Transverse colon (tissue), 4 donors: ENCODE data around the gene ETS2.

Experiments used
- POLR2A ChIP-seq: fragments of 450-650 bp; IDR thresholded peaks from one replicate; pipeline ENCODE4 v1.6.1; 2016; ENCODE audit warnings: antibody characterized with exemption, mild to moderate bottlenecking, moderate library complexity
- POLR2AphosphoS5 ChIP-seq, 3 donors: sonication (generic); formaldehyde crosslinking; IDR thresholded peaks; one replicate each; pipeline ENCODE4 v1.6.1; 2016; ENCODE audit warnings: antibody characterized with exemption in 3 of 3
- TF ChIP-seq, protein P1 (sequence below), 5 experiments: fragments of 200-600 bp in 3 of 5; fragments of 450-650 bp in 2 of 5; sonication (generic) in 3 of 5; IDR thresholded peaks; 1 replicate in 2 of 5; 2 replicates in 3 of 5; pipeline ENCODE4 v1.5.1; 2016 to 2017; ENCODE audit warnings: antibody characterized with exemption in 5 of 5, inconsistent platforms in 3 of 5, mild to moderate bottlenecking in 2 of 5, moderate library complexity in 1 of 5

DNA sequence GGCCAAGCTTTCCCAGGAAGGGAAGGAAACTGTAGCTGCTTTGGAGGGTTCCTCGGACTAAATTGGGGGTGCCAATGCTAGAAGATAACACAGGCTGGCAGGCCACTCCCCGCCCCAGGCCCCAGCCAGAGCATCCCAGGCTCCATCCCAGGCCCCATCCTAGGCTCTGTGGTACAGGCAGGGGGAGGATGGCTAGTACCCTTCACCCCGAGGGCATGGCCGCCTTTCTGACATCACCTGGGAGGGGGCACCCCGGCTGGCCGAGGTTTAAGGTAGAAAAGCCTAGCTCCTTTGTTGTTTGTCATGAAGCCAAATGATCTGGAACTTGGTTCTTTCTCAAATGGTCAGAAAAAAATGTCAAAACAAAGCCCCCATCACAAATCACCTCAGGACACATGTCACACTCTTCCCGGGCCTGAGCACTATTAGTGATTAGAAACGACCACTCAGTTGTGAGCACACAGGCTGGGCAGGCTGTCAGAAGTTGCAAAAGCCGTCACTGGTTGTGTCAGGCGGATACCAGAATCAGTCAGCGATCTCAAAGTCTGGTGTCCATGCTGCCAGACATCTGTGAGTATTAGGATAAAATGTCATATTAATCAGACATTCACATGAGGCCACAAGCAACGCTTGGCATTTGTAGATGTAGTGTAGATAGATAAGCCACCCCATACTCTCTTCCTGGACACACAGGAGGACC is 31.0 kb upstream of the ETS2 start:
- TF ChIP-seq, protein P1, sequence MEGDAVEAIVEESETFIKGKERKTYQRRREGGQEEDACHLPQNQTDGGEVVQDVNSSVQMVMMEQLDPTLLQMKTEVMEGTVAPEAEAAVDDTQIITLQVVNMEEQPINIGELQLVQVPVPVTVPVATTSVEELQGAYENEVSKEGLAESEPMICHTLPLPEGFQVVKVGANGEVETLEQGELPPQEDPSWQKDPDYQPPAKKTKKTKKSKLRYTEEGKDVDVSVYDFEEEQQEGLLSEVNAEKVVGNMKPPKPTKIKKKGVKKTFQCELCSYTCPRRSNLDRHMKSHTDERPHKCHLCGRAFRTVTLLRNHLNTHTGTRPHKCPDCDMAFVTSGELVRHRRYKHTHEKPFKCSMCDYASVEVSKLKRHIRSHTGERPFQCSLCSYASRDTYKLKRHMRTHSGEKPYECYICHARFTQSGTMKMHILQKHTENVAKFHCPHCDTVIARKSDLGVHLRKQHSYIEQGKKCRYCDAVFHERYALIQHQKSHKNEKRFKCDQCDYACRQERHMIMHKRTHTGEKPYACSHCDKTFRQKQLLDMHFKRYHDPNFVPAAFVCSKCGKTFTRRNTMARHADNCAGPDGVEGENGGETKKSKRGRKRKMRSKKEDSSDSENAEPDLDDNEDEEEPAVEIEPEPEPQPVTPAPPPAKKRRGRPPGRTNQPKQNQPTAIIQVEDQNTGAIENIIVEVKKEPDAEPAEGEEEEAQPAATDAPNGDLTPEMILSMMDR (IDR thresholded peaks at IDR 0.05), result no peak
- TF ChIP-seq POLR2A (no peak), POLR2AphosphoS5 (IDR thresholded peaks at IDR 0.05) (no peak)
